C4-2B (cell line): Measurements from ENCODE around the gene MS4A4E.

ENCODE experiments used
- CTCF ChIP-seq: fragments of 450-650 bp; conservative IDR thresholded peaks from 2 replicates; pipeline ENCODE4 v1.5.1; 2017; ENCODE audit warnings: mild to moderate bottlenecking
- ZFX ChIP-seq: fragments of 450-650 bp; IDR thresholded peaks from 2 replicates; pipeline ENCODE4 v1.6.1; 2017

GRCh38 chr11:60182541-60183330 lies 60.2 kb downstream of the MS4A4E start, which contains the start of gene MS4A6A:
- TF ChIP-seq CTCF: no peak
- TF ChIP-seq ZFX: no peak
